NCI-H128 (cell line): Measurements from ENCODE around the gene RSPH4A.
A peak's percentile ranks its signal among the peaks of the same experiment; 100 is the strongest.
"Not testable (repeated sequence)": the region's sequence is repeated elsewhere in the genome, so short reads cannot be mapped to it uniquely, and the experiment has no call there.

Experiments used
- DNase-seq: peaks from one replicate; lab custom pipeline; 2025; ENCODE audit not compliant: unreplicated experiment; lab: John Stamatoyannopoulos, UW

The RSPH4A gene

GRCh38 chr6:116624036-116624805, 7.9 kb downstream of the RSPH4A start:
- no peak for DNase-seq

DNA sequence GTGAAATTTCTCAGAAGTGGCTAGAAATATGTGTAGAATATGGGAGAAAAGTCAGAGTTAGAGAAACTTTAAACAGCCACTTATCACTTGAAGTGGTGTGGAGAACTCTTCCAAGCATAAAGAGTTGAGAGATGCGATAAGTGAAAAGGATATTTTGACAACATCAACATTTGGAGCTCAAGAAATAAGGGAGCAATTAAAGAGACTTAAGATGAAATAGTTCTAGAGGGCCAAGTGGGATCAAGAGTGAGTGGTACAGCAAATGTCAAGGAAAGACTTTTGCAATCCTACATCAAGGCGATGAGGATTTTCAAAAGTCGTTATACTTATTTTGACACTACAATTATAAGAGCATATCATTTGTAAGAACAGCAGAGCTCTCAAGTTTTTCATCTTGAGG, 9.6 kb downstream of the RSPH4A start:
- no peak for DNase-seq

- DNase-seq = no peak
Measured at GRCh38 chr6:116629563-116629981, 13.3 kb downstream of the RSPH4A start.

DNA sequence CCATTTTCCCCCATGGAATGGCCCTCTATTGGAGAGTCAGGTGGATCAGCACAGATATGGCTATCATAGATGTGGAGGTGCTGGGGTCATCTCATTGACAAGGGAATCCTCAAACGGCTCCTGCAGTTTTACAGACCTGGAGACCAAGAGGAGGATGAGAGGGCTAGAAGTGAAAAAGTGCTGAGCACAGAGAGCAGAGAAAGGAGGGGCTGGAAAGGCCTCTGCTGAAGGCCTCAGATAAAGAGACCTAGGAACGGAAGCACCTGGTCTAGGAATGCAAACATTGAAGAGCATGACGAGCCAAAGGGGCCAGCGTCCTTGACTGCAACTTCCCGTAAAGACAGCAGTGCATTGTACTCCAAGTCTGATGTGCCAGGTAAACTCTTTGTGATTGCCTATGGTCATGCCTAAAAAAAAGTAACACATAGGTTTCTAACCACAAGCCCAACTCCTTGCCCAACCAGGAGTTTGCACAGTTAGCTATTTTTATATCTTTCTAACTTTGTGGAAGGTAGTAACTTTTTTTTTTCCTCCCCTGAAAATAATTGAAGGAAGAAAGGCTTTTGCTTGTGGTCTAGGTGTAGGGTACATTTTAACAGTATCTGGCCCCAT, 15.2 kb downstream of the RSPH4A start:
- DNase-seq = no peak

DNA sequence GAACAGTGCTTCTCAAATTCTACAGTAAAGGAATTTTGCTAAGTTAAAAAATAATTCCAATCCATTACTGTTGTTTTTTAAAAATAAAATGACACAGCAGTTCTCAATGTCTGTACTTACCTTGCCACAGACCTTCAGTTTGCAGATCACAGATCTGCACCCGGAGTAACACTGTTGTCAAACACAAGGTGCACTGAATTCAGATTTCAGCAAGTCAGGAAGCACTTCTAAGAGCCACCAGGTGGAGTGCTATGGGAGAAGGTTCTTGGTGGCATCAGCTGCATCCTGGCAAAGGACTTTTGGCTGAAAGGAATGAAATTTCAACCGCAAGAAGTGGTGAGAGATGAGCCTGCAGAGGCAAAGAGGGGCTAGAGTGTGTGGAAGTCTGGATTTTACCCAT, 17.4 kb downstream of the RSPH4A start:
- DNase-seq = no peak

DNA sequence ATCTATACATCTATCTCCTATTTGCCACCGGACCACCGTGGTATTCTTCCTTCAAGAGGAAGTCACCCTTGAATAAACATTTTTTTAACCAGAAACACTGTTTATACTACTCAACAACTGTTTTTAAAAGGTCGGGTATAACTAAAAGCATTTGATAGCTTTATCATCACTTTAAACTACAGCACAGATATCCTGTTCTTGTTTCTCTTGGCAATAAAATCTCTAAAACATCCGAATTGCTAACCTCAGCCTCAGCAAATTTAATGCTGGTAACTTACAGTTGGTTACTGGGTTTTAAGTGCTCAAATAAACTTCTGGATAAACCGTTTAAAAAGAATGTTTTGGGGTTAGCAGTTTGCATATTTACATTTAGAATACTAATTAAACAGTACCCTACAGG, 31.9 kb downstream of the RSPH4A start:
- no peak for DNase-seq

DNA sequence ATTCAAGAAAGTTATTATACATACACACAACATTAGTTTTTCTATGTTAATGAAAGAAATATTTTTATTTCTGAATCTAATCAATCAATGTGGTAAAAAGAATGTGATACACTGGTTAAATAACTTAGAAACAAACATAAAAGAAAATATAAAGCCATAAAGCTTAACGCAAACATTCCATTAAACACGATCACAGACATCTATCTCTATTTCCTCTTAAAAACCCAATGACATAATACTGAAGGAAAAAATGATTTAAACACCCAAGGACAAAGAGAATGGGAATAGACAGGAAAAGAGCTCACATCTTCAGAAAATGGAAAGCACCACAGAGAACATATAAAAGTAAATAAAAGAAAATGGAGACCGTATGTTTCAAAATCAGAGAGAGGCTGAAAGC, 32.9 kb downstream of the RSPH4A start:
- no peak for DNase-seq

GRCh38 chr6:116651916-116652315, 35.6 kb downstream of the RSPH4A start:
- DNase-seq = no peak

DNA sequence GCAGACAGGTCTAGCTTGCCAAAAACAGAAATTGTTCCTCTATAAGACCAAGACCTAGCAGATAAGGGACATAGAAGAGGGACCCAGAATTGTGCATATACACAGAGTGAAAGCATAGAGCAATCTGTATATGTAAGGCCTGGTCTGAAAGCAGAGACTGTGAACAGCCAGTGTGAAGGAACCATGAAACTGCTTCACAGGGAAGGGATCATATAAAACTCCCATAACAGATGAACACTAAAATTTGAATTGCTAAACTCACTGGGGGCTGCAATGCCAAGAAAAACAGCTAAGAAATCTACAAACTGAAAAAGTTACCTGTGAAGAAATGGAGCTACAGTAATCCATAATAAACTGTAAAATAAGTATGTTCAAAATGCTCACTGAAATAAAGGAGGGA, 45.3 kb downstream of the RSPH4A start:
- DNase-seq = no peak

GRCh38 chr6:116662202-116662601, 45.9 kb downstream of the RSPH4A start:
- DNase-seq = no peak

- no peak for DNase-seq
Measured at GRCh38 chr6:116663308-116663707, 47.0 kb downstream of the RSPH4A start.

- DNase-seq = not testable (repeated sequence)
Measured at GRCh38 chr6:116664169-116664568, 47.9 kb downstream of the RSPH4A start.

- DNase-seq = no peak
Measured at GRCh38 chr6:116665464-116665863, 49.2 kb downstream of the RSPH4A start.

DNA sequence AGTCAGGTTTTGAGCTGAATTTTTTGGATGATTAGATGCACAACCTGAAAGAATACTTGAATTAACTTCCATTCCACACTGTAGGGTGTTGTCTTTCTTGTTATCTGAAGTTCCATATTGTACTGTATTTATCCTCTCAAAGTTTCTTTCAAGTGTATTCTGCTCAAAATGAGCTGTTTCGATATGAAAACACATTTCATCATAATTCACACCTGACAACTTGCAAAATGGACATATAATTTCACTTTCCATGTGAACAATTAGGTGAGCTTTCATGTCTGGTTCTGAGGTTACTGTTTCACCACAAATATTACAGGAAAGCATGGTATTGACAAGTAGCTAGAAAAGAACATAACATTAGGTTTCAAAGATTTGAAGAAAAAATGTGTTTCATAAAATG, 50.6 kb downstream of the RSPH4A start:
- DNase-seq = no peak

GRCh38 chr6:116667623-116668022, 51.3 kb downstream of the RSPH4A start:
- DNase-seq = no peak

DNA sequence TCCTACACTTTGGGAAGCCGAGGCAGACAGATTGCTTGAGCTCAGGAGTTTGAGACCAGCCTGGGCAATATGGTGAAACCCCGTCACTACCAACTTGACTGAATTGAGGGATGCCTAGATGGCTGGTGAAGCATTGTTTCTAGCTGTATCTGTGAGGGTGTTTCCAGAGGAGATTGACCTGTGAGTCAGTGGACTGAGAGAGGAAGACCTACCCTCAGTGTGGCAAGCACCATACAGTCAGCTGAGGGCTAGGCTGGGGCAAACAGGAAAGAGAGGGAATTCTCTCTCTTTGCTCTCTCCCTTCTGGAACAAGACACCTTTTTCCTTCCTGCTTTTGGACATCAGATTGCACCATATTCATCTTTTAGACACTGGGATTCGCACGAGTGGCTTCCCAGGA, 56.0 kb downstream of the RSPH4A start:
- no peak for DNase-seq

- no peak for DNase-seq
Measured at GRCh38 chr6:116676021-116676420, 59.7 kb downstream of the RSPH4A start.

DNA sequence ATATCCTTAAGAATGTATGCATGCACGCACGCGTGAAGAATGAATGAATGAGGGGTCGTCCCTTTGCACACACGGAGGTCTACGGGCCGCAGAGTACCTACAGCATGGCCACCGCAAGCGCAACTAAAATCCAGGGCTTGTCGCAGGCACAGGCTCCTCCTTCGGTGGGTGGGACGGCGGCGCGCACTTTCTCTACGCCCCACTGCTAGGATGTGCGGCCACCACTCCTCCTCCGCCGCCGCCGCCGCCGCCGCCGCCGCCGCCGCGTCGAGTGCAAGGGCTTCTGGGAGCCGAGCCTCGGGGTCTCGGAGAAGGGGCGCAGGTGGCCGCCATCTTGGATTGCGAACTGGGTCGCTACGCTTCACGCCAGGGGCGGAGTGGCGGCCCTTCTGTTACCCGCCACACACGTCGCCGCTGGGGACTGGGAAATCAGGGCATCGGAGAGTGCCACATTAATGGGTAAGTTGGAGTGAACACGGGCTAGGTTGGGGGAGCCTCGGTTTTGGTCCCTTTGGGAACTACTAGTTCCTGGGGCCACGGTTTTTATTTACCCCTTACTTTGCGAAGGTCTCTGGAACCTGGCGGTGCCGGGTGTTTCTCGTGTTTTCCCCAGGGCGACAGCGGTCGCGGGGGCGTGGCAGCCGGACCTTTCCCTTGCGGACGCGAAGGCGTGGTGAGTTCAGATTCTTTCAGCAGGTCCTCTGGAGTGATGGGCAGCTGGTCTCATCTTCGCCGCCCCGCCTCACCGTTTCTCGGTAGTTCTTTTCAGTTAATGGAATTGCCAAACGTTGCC, 64.8 kb downstream of the RSPH4A start, which contains the start of gene KPNA5:
TSS of gene KPNA5 (plus strand) at position 332 of the 793 bp plus-strand sequence. CDS start at position 456, 124 bp downstream.
- DNase-seq = peak; percentile 79

- no peak for DNase-seq
Measured at GRCh38 chr6:116682334-116682712, 66.0 kb downstream of the RSPH4A start.
